Airway epithelial cell (primary cell): ENCODE data around the gene MAP1B. TPM values are rescaled to one million over a fixed set of nuclear protein-coding genes. Genes with fewer than 3 reads are reported as not detected.

ENCODE experiments used
- total RNA-seq: library from RNA; depleted of rRNA; stranded (reverse); fragments of >200 nt; gene quantifications from 2 replicates; pipeline ENCODE4 v1.2.3, GENCODE V29; 2015

Gene MAP1B
- total RNA-seq: 2.2 and 9.7 TPM in 2 replicates

DNA sequence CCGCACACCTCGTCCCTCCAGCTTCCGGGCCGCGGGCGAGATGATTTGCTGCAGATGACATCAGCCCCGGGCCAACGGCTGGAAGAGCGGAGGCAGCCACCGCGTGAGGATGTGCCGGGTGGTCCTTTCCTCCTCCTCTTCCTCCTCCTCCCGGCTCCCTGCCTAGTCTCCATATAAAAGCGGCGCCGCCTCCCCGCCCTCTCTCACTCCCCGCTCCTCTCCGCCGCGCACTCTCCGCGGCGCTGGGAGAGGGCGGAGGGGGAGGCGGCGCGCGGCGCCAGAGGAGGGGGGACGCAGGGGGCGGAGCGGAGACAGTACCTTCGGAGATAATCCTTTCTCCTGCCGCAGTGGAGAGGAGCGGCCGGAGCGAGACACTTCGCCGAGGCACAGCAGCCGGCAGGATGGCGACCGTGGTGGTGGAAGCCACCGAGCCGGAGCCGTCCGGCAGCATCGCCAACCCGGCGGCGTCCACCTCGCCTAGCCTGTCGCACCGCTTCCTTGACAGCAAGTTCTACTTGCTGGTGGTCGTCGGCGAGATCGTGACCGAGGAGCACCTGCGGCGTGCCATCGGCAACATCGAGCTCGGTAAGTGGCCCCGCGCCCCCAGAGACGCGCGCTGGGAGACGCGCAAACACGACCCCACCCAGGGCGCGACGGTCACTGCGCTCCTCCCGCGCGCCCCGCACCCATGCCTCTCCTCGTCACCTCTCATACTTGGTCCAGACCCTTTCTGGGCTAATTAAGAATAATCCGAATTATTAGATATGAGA is at the start of gene MAP1B:
Gene MAP1B, plus strand, starts transcription at position 345 of the 770 bp plus-strand sequence. Its CDS starts 57 bp downstream, at position 402.

Other genes with a start within 250 kb of the MAP1B start
- 57.3 and 64.3 TPM in 2 replicates for gene MRPS27, start 212.8 kb downstream of the MAP1B start, total RNA-seq
- 6.1 and 7.6 TPM in 2 replicates for gene PTCD2, start 212.9 kb downstream of the MAP1B start, total RNA-seq